Measurements from ENCODE around the gene EXOC7.

DNA sequence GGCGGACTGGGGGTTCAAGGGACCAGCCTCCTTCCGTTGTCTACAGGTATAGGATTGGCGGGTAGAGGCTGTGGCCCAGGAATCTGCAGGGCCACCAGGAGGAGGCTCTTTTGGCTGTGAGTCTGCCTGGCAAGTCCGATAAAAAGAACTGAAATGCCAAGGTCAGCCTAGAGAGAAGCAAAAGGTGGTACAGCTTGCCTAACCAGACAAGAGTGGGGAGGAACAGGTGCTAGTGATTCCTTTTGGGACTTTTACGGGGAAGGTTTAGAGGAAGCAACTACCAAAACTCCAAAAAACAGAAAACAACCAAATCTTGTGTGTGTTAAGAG is 70.8 kb downstream of the EXOC7 start:
- TF ChIP-seq, protein P1, sequence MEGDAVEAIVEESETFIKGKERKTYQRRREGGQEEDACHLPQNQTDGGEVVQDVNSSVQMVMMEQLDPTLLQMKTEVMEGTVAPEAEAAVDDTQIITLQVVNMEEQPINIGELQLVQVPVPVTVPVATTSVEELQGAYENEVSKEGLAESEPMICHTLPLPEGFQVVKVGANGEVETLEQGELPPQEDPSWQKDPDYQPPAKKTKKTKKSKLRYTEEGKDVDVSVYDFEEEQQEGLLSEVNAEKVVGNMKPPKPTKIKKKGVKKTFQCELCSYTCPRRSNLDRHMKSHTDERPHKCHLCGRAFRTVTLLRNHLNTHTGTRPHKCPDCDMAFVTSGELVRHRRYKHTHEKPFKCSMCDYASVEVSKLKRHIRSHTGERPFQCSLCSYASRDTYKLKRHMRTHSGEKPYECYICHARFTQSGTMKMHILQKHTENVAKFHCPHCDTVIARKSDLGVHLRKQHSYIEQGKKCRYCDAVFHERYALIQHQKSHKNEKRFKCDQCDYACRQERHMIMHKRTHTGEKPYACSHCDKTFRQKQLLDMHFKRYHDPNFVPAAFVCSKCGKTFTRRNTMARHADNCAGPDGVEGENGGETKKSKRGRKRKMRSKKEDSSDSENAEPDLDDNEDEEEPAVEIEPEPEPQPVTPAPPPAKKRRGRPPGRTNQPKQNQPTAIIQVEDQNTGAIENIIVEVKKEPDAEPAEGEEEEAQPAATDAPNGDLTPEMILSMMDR (conservative IDR thresholded peaks at IDR 0.05 in 1 of 2, IDR thresholded peaks at IDR 0.05 in 1 of 2; ENCODE audit: extremely low read depth in 1 of 2, insufficient read depth in 1 of 2, low read depth in 1 of 2, low read length in 2 of 2), result no peak
- TF ChIP-seq EZH2 (IDR thresholded peaks at IDR 0.05; ENCODE audit: borderline replicate concordance, low read length), result no peak
